CD14-positive monocyte (primary cell): ENCODE measurements around the gene DGKK. TPM values are rescaled to one million over a fixed set of nuclear protein-coding genes. Genes with fewer than 3 reads are reported as not detected.

Source experiments
- DNase-seq, 3 donors: peaks; one replicate each; pipeline ENCODE4 v3.0.0-alpha.2; 2011 to 2022
- H2AFZ ChIP-seq: 2 replicates; pipeline ENCODE4 v1.6.0; 2012; ENCODE audit warnings: mild to moderate bottlenecking, low read depth, low read length, inconsistent platforms; ENCODE audit not compliant: insufficient read depth, poor library complexity, severe bottlenecking
- H3K27ac ChIP-seq, 2 donors: 1 replicate in 1 of 2; 2 replicates in 1 of 2; pipeline ENCODE4 v1.5.1; 2012 to 2013; ENCODE audit warnings: low read length in 2 of 2, control low read depth in 1 of 2, inconsistent platforms in 1 of 2, low read depth in 1 of 2, mild to moderate bottlenecking in 1 of 2
- H3K27me3 ChIP-seq, 2 donors: one replicate each; pipeline versions ENCODE4 v1.6.0 to v1.6.1; 2011 to 2013; ENCODE audit warnings: low read length in 2 of 2; ENCODE audit not compliant: control insufficient read depth in 2 of 2, insufficient read depth in 2 of 2
- H3K36me3 ChIP-seq, 2 donors: replicated peaks in 1 of 2; 1 replicate in 1 of 2; 2 replicates in 1 of 2; pipeline versions ENCODE4 v1.5.1 to v1.6.1; 2012 to 2013; ENCODE audit warnings: low read length in 2 of 2, control low read depth in 1 of 2, inconsistent platforms in 1 of 2, mild to moderate bottlenecking in 1 of 2; ENCODE audit not compliant: insufficient read depth in 2 of 2, control insufficient read depth in 1 of 2
- H3K4me1 ChIP-seq, 2 donors: 1 replicate in 1 of 2; 2 replicates in 1 of 2; pipeline versions ENCODE4 v1.5.1 to v1.6.1; 2012 to 2013; ENCODE audit warnings: low read length in 2 of 2, control low read depth in 1 of 2, inconsistent platforms in 1 of 2, mild to moderate bottlenecking in 1 of 2, moderate library complexity in 1 of 2; ENCODE audit not compliant: insufficient read depth in 2 of 2, control insufficient read depth in 1 of 2
- H3K4me2 ChIP-seq: replicated peaks from 2 replicates; pipeline ENCODE3; 2012; ENCODE audit warnings: low read length, moderate library complexity, mild to moderate bottlenecking; ENCODE audit not compliant: poor library complexity, severe bottlenecking; ENCODE audit errors: extremely low read depth
- H3K4me3 ChIP-seq, 3 experiments: fragments of 200-600 bp in 1 of 3; sonication (generic) in 1 of 3; replicated peaks in 1 of 3; 1 replicate in 2 of 3; 2 replicates in 1 of 3; pipeline ENCODE4 v1.5.1; 2011 to 2013; ENCODE audit warnings: low read length in 3 of 3, mild to moderate bottlenecking in 3 of 3, control low read depth in 2 of 3, low read depth in 2 of 3, inconsistent platforms in 1 of 3, moderate library complexity in 1 of 3
- H3K79me2 ChIP-seq: 2 replicates; pipeline ENCODE4 v1.6.0; 2012; ENCODE audit warnings: mild to moderate bottlenecking, control low read depth, inconsistent platforms, low read length, moderate library complexity; ENCODE audit not compliant: insufficient read depth
- H3K9ac ChIP-seq: 2 replicates; pipeline ENCODE4 v1.6.0; 2017; ENCODE audit warnings: low read length, mild to moderate bottlenecking; ENCODE audit not compliant: insufficient read depth, poor library complexity, severe bottlenecking
- H3K9me3 ChIP-seq, 2 donors: replicated peaks in 1 of 2; 1 replicate in 1 of 2; 2 replicates in 1 of 2; pipeline versions ENCODE4 v1.5.1 to v1.6.1; 2012 to 2013; ENCODE audit warnings: low read length in 2 of 2, control low read depth in 1 of 2; ENCODE audit not compliant: control insufficient read depth in 1 of 2, insufficient read depth in 1 of 2
- H4K20me1 ChIP-seq: 2 replicates; pipeline ENCODE4 v1.6.0; 2012; ENCODE audit warnings: mild to moderate bottlenecking, low read length, control low read depth, moderate library complexity; ENCODE audit not compliant: insufficient read depth
- H3K27ac Mint-ChIP-seq, 7 donors: one replicate each; pipeline ENCODE4 v1.8.0; 2020; ENCODE audit warnings: mild to moderate bottlenecking in 7 of 7, mixed read lengths in 7 of 7, moderate library complexity in 6 of 7, inconsistent platforms in 2 of 7
- H3K27me3 Mint-ChIP-seq, 3 donors: one replicate each; pipeline ENCODE4 v1.8.0; 2021 to 2022; ENCODE audit warnings: low read depth in 3 of 3, mild to moderate bottlenecking in 3 of 3, mixed read lengths in 3 of 3, moderate library complexity in 3 of 3, inconsistent platforms in 1 of 3
- H3K36me3 Mint-ChIP-seq, 2 donors: one replicate each; pipeline ENCODE4 v1.8.0; 2020; ENCODE audit warnings: mixed read lengths in 2 of 2, inconsistent platforms in 1 of 2, mild to moderate bottlenecking in 1 of 2
- H3K4me1 Mint-ChIP-seq: one replicate; pipeline ENCODE4 v1.8.0; 2020; ENCODE audit warnings: mild to moderate bottlenecking, mixed read lengths
- H3K4me3 Mint-ChIP-seq, 2 donors: one replicate each; pipeline ENCODE4 v1.8.0; 2020; ENCODE audit warnings: mild to moderate bottlenecking in 2 of 2, mixed read lengths in 2 of 2, moderate library complexity in 1 of 2
- H3K9me3 Mint-ChIP-seq, 7 donors: one replicate each; pipeline ENCODE4 v1.8.0; 2020 to 2022; ENCODE audit warnings: mixed read lengths in 7 of 7, mild to moderate bottlenecking in 6 of 7, moderate library complexity in 6 of 7, inconsistent platforms in 2 of 7
- CTCF ChIP-seq: fragments of 200-600 bp; IDR thresholded peaks from one replicate; pipeline ENCODE4 v1.8.0; 2022; ENCODE audit warnings: antibody characterized with exemption, mild to moderate bottlenecking
- WGBS: methylation state at CpG from one replicate; pipeline ENCODE4 v1.1.5; 2013; ENCODE audit warnings: missing lambda C conversion rate; ENCODE audit not compliant: insufficient coverage; 5-methylcytosine and 5-hydroxymethylcytosine counted together
- intact Hi-C, 2 donors: fragments of 100-400 bp; cut with micrococcal nuclease; formaldehyde crosslinking; loops; one replicate each; pipeline versions ENCODE4 v1.15.0 to v1.15.1; 2023
- polyA plus RNA-seq, 3 donors: library from polyadenylated mRNA; depleted of rRNA in 1 of 3; unstranded in 2 of 3; stranded (reverse) in 1 of 3; fragments of 300-500 nt in 2 of 3; fragments of >200 nt in 1 of 3; fragmentation: Illumina TruSeq in 2 of 3; gene quantifications; 1 replicate in 2 of 3; 2 replicates in 1 of 3; pipeline ENCODE4 v1.2.3, GENCODE V29; 2012 to 2021

Gene DGKK
- polyA plus RNA-seq, 3 donors: not detected

DNA sequence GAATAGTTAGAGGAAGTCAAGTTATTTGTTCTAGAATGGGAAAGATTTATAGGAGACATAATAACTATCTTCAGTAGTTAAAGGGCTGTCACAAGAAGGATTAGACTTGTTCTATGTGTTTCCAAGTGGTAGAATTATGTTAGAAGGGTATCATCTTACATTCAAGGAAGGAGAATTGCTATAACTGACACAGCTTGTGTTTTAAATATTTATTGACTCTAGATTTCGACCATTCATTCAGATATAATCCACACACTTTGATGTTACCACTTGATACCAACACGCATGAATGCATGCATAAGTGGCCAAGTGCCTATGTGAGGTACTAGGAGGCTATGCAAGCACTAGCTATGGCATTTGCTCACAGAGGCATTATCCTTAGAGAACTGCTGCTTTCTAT lies 143.4 kb downstream of the DGKK start:
- peaks cover 0 to 3% (median 0%) of the 10 kb centered on the region in 3 donors for H3K27me3 Mint-ChIP-seq
- no peaks in the 10 kb centered on the region for H3K4me1 ChIP-seq
- intact Hi-C loops: no loop called here

More for the DNA sequence above, 143.4 kb downstream of the DGKK start:
- no peaks in the 10 kb centered on the region for H3K36me3 ChIP-seq
- H3K9ac ChIP-seq: no peak overlapping the region
- H3K4me2 ChIP-seq: no peak overlapping the region
- DNase-seq: no peak
- H3K27ac Mint-ChIP-seq: no peak overlapping the region
- H2AFZ ChIP-seq: no peak overlapping the region
- H3K4me1 Mint-ChIP-seq: no peaks in the 10 kb centered on the region
- H4K20me1 ChIP-seq: no peaks in the 10 kb centered on the region
- peaks cover 0 to 12% of the 10 kb centered on the region in 2 donors for H3K9me3 ChIP-seq
- H3K79me2 ChIP-seq: no peaks in the 10 kb centered on the region
- H3K9me3 Mint-ChIP-seq: peaks cover 0 to 8% (median 3%) of the 10 kb centered on the region in 7 donors
- H3K27me3 ChIP-seq: no peaks in the 10 kb centered on the region
- no peak overlapping the region for H3K27ac ChIP-seq
- WGBS: no CpG with 5 or more reads among the region's 2 CpGs
- H3K36me3 Mint-ChIP-seq: no peaks in the 10 kb centered on the region
- no peak for TF ChIP-seq CTCF
- H3K4me3 Mint-ChIP-seq: no peak overlapping the region
- no peak overlapping the region for H3K4me3 ChIP-seq
